Left hindlimb (tissue), 1 donor: ENCODE data around the gene PBX4.

Experiments used
- DNase-seq: peaks from one replicate; pipeline ENCODE4 v3.0.0-alpha.2; 2018

PBX4 gene

GRCh38 chr19:19647037-19647835, 28.7 kb upstream of the PBX4 start:
- DNase-seq, result no peak

DNA sequence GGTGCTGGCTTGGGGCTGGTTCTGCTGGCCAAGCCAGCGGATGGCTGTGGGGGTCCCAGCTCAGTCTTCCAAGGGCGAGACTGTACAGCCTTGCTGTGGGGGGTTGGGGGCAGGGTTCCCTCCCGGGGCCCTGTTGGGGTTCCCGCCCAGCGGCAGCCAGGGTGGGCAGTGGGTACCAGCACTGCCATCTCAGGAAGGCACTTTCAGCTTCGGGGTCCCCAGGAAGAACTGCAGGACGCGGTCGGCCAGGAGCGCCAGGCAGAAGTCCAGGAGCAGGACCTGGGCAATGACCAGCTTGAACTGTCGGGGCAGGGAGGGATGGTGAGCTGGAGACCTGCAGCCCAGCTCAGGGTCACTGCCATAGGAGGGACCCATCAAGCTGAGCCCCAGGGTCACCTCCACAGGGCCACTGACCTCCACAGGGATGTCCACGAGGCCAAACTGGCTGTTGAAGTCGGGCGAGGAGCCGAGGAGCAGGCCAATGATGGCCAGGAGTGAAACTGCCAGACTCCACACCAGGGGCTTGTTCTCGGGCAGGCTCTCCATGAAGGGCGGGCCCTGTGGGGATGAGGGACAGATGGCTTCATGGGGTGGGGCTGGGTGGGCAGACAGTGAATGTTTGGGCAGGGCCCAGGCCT, 26.9 kb upstream of the PBX4 start:
- no peak for DNase-seq

DNA sequence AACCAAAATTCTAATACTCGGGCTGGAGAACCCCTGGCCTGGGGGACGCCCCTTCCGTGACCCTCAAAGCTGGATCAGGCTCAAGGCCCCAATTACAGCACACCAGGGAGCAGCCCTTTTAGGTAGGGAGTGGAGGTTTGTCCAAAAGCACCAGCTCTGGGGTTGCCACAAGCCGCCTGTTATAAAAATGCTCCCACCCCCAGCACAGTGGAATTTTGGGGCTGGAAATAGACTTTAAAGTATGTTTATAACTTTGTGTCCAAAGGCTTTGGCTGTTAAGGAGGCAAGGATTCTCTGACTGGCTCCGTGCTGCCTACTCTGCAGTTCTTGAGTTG, 25.5 kb upstream of the PBX4 start:
- no peak for DNase-seq

DNA sequence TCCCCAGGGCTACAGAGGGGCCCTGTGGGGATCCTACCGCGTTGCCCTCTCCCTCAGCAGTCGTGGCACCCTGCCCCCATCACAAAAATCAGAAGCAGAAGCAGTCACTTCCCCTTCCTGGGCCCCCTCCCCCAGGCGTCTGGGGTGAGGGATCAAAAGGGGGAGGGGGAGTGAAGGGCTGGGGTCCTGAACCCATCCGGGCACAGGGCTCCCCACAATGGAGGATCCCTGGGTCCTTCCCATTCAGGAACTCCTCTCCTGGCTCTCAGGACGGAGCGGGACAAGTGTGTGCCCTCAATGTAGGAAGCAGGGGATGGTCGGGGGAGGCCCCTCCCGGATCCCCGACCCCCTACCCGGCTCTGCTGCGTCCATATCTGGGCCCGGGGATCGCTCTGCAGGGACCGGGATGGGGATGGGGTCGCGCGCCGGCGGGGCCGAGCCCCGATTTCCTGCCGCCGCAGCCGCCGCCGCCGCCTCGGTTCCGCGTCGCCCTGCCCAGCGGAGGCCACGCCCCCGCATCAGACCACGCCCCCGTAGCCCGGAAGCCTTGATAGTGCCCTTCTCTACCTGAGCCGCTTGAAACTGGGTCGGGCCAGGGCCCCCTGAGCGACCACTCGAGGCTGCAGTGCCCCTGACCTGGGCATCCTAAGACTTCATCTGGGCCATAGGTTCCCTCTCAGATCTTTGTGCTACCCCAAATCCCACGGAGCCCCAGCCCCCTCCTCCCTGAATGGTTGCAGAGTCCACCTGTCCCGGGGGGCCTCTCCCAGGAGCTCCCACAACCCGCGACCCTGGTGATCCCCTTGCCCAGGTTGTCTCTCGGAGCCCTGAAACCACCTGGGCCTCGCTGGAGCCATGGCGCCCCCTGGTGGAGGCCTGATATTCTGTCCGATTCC, 24.9 kb upstream of the PBX4 start, which contains the start of gene GMIP:
Gene GMIP, minus strand, starts transcription at position 500 of the 896 bp plus-strand sequence. Its CDS starts 128 bp downstream, at position 372.
- DNase-seq, result peak; percentile 78

GRCh38 chr19:19642506-19643157, 24.1 kb upstream of the PBX4 start:
- DNase-seq, result no peak

- no peak for DNase-seq
Measured at GRCh38 chr19:19637523-19638251, 19.2 kb upstream of the PBX4 start.

DNA sequence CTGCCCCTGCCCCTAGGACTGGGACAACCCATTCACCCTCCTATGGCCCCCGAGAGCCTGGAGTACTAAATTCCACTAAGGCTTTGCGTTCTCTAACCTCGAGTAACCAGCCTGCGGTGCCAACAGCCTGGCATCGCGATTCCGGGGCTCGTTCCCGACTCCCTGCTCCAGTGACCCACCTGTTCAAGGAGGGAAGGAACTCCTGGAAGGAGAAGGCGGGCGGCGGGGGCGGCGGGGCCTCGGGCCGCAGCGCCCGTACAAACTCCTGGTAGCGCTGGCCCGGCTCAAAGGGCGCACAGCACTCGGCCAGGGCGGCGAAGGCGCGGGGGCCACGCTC, 18.7 kb upstream of the PBX4 start:
- DNase-seq, result no peak

- DNase-seq, result no peak
Measured at GRCh38 chr19:19636573-19637185, 18.2 kb upstream of the PBX4 start.

DNA sequence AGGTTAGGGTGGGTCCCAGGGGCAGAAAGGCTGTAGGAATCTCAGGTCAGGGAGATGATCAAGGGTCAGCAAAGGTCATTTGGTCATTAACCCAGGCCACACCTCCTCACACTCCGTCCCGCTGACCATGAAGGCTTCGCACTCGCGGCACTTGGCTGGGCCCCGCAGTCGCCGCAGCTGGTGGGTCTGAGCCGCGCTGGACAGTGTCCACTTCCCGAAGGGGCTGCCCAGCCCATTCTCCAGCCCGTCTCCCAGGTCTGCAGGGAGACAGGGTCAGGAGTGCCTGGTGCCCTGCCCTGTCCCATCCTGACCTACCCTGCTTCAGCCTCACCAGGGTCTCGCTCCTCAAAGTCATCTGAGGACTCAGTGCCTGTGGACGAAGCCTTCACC, 16.8 kb upstream of the PBX4 start:
- no peak for DNase-seq

- DNase-seq, result no peak
Measured at GRCh38 chr19:19634516-19635312, 16.2 kb upstream of the PBX4 start.

GRCh38 chr19:19633711-19634515, 15.4 kb upstream of the PBX4 start:
- no peak for DNase-seq

- DNase-seq, result no peak
Measured at GRCh38 chr19:19632661-19633060, 14.2 kb upstream of the PBX4 start.

DNA sequence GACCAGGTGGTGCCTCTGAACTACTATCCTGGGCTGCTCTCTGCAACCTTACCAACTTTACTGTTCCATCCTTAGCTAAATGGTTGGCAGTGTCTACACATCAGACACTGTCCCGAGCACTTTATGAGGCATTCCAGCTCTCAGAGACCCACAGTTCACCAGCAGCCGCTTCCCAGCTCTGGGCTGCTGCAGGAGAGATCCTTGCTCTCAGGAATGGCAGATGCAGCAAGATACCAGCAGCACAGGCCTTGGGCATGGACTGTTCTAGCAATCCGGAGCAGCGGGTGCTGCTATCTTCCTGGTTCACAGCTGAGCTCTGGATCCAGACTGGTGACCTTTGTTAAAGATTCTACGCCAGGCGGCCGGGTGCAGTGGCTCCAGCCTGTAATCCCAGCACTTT, 12.9 kb upstream of the PBX4 start:
- DNase-seq, result no peak

GRCh38 chr19:19630426-19630825, 11.9 kb upstream of the PBX4 start:
- no peak for DNase-seq

DNA sequence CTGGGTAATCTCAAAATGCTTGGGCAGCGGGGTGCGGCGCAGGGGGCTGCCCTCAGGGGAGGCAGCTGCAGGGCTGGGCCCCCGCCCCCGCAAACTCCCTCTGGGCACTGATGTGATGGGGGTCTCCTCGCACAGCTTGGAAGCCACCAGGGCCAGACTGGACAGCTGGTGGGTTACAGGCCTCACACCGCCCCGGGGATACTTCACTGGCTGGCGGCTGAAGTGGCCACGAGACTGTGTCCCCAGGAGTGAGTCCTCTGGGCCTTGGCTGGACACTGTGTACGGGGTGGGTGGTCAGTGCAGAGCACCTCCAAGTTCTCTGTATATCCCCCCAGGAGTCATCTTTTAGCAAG, 11.6 kb upstream of the PBX4 start:
- DNase-seq, result no peak

- DNase-seq, result peak; percentile 57
Measured at GRCh38 chr19:19628501-19629134, 10.1 kb upstream of the PBX4 start.

- DNase-seq, result no peak
Measured at GRCh38 chr19:19627621-19628500, 9.4 kb upstream of the PBX4 start, which contains the start of gene LPAR2. TSS of gene LPAR2 (minus strand) at chr19:19628220. CDS start at chr19:19627275, 945 bp downstream.
